HCT116 (cell line): ENCODE data around the gene SEPTIN12.

Experiments
- CTCF ChIP-seq, 3 experiments: fragments of 200-600 bp in 1 of 3; sonication (generic) in 1 of 3; IDR thresholded peaks in 2 of 3; conservative IDR thresholded peaks in 1 of 3; 2 replicates each; pipeline ENCODE4 v1.5.1; 2012 to 2017; ENCODE audit warnings: low read depth in 2 of 3, low read length in 2 of 3, antibody characterized with exemption in 1 of 3, borderline replicate concordance in 1 of 3, control low read depth in 1 of 3, mild to moderate bottlenecking in 1 of 3, mixed read lengths in 1 of 3, mixed run types in 1 of 3, moderate library complexity in 1 of 3; ENCODE audit not compliant: insufficient read depth in 1 of 3
- EZH2 ChIP-seq: fragments of 200-600 bp; sonication (generic); IDR thresholded peaks from 2 replicates; pipeline ENCODE4 v1.6.1; 2017; ENCODE audit warnings: antibody characterized with exemption, mixed run types
- EZH2phosphoT487 ChIP-seq: fragments of 200-600 bp; IDR thresholded peaks from 2 replicates; pipeline ENCODE4 v1.6.1; 2018; ENCODE audit warnings: antibody characterized with exemption, borderline replicate concordance
- FOSL1 ChIP-seq: IDR thresholded peaks from 2 replicates; pipeline ENCODE4 v1.6.1; 2012; ENCODE audit warnings: low read depth
- POLR2A ChIP-seq: IDR thresholded peaks from 2 replicates; pipeline ENCODE4 v1.7.0; 2011; ENCODE audit warnings: borderline replicate concordance; ENCODE audit not compliant: insufficient read depth, insufficient read length; ENCODE audit errors: extremely low read depth
- POLR2AphosphoS5 ChIP-seq: IDR thresholded peaks from 2 replicates; pipeline ENCODE4 v1.6.1; 2011; ENCODE audit warnings: mild to moderate bottlenecking, low read depth, low read length, moderate library complexity
- REST ChIP-seq: IDR thresholded peaks from 2 replicates; pipeline ENCODE4 v1.6.1; 2012; ENCODE audit warnings: low read depth
- SP1 ChIP-seq: IDR thresholded peaks from 2 replicates; pipeline ENCODE4 v1.6.1; 2012; ENCODE audit warnings: low read depth
- ZBTB33 ChIP-seq: IDR thresholded peaks from 2 replicates; pipeline ENCODE4 v1.6.1; 2011; ENCODE audit warnings: mild to moderate bottlenecking, low read length, moderate library complexity; ENCODE audit not compliant: insufficient replicate concordance; ENCODE audit errors: extremely low read depth
- ZNF274 ChIP-seq: fragments of 200-500 bp; sonication (Bioruptor generic); IDR thresholded peaks from 2 replicates; pipeline ENCODE4 v1.6.1; 2014; ENCODE audit warnings: mild to moderate bottlenecking, low read depth, low read length, inconsistent platforms
- TF ChIP-seq, protein P1 (sequence below): IDR thresholded peaks from 2 replicates; pipeline ENCODE4 v1.6.1; 2012
- TF ChIP-seq, protein P2 (sequence below): IDR thresholded peaks from 2 replicates; pipeline ENCODE4 v1.6.1; 2012

- TF ChIP-seq EZH2phosphoT487 (no peak), CTCF (IDR thresholded peaks at IDR 0.05 in 2 of 3, conservative IDR thresholded peaks at IDR 0.05 in 1 of 3; ENCODE audit: borderline replicate concordance in 1 of 3, insufficient read depth in 1 of 3, low read depth in 2 of 3, low read length in 2 of 3) (no peak), EZH2 (no peak), POLR2AphosphoS5 (no peak), REST (no peak), POLR2A (no peak), ZBTB33 (no peak), SP1 (no peak), FOSL1 (no peak), ZNF274 (no peak)
- TF ChIP-seq, protein P1, sequence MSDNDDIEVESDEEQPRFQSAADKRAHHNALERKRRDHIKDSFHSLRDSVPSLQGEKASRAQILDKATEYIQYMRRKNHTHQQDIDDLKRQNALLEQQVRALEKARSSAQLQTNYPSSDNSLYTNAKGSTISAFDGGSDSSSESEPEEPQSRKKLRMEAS, result no peak
- TF ChIP-seq, protein P2, sequence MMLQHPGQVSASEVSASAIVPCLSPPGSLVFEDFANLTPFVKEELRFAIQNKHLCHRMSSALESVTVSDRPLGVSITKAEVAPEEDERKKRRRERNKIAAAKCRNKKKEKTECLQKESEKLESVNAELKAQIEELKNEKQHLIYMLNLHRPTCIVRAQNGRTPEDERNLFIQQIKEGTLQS, result no peak
Measured at GRCh38 chr16:4800290-4801041, 12.3 kb upstream of the SEPTIN12 start.
